Progenitor cell of endocrine pancreas (in vitro differentiated cells): ENCODE data around the gene NMNAT3. TPM values are rescaled to one million over a fixed set of nuclear protein-coding genes. Genes with fewer than 3 reads are reported as not detected.

ENCODE experiments used
- DNase-seq: peaks from one replicate; pipeline ENCODE4 v3.0.0; 2021; ENCODE audit warnings: low spot score; ENCODE audit not compliant: unreplicated experiment
- H3K27ac Mint-ChIP-seq: 2 replicates; pipeline ENCODE4 v1.8.0; 2021; ENCODE audit warnings: mild to moderate bottlenecking, moderate library complexity, mixed read lengths
- H3K27me3 Mint-ChIP-seq: 2 replicates; pipeline ENCODE4 v1.8.0; 2021; ENCODE audit warnings: mixed read lengths
- H3K36me3 Mint-ChIP-seq: 2 replicates; pipeline ENCODE4 v1.8.0; 2022; ENCODE audit warnings: mixed read lengths; ENCODE audit not compliant: insufficient read depth
- H3K4me1 Mint-ChIP-seq: 2 replicates; pipeline ENCODE4 v1.8.0; 2021; ENCODE audit warnings: low read depth, mixed read lengths
- H3K4me3 Mint-ChIP-seq: 2 replicates; pipeline ENCODE4 v1.8.0; 2021; ENCODE audit warnings: low read depth, mild to moderate bottlenecking, moderate library complexity, mixed read lengths
- H3K9me3 Mint-ChIP-seq: 2 replicates; pipeline ENCODE4 v1.8.0; 2021; ENCODE audit warnings: low read depth, mixed read lengths
- total RNA-seq: library from RNA; stranded (reverse); gene quantifications from 2 replicates; pipeline ENCODE4 v1.2.1, GENCODE V29; 2021
- TF ChIP-seq, protein P1 (sequence below): fragments of 200-600 bp; sonication (generic); IDR thresholded peaks from one replicate; pipeline ENCODE4 v1.5.0; 2021; ENCODE audit warnings: antibody characterized with exemption, mild to moderate bottlenecking; ENCODE audit not compliant: unreplicated experiment

NMNAT3 gene
- total RNA-seq, 1 donor from 2014 or later: 3.5 TPM

DNA sequence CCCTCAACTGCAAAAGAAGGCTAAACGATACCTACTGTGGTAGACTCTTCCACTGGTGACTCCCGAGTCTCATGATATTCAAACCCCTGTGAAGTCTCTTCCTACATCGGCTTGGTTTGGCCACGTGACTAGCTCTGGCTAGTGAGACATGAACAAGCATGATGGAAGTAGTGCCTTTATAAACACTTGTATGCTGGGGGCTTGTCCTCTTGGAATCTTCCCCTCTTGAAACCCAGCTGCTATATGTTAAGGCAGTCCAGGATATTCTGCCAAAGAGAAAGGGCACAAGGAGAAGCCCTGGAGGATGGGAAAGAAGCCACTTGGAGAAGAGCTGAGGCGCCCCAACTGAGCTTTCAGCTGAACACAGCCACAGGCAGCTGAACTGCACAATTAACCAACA lies 154.6 kb downstream of the NMNAT3 start:
- Mint-ChIP-seq H3K9me3 (no peaks in the 10 kb centered on the region), H3K36me3 (peaks cover 33% of the 10 kb centered on the region), H3K4me1 (peaks cover 10% of the 10 kb centered on the region), H3K27ac (no peak overlapping the region), H3K27me3 (no peaks in the 10 kb centered on the region), H3K4me3 (no peak overlapping the region)
- DNase-seq: no peak
- TF ChIP-seq, protein P1, sequence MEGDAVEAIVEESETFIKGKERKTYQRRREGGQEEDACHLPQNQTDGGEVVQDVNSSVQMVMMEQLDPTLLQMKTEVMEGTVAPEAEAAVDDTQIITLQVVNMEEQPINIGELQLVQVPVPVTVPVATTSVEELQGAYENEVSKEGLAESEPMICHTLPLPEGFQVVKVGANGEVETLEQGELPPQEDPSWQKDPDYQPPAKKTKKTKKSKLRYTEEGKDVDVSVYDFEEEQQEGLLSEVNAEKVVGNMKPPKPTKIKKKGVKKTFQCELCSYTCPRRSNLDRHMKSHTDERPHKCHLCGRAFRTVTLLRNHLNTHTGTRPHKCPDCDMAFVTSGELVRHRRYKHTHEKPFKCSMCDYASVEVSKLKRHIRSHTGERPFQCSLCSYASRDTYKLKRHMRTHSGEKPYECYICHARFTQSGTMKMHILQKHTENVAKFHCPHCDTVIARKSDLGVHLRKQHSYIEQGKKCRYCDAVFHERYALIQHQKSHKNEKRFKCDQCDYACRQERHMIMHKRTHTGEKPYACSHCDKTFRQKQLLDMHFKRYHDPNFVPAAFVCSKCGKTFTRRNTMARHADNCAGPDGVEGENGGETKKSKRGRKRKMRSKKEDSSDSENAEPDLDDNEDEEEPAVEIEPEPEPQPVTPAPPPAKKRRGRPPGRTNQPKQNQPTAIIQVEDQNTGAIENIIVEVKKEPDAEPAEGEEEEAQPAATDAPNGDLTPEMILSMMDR: no peak

DNA sequence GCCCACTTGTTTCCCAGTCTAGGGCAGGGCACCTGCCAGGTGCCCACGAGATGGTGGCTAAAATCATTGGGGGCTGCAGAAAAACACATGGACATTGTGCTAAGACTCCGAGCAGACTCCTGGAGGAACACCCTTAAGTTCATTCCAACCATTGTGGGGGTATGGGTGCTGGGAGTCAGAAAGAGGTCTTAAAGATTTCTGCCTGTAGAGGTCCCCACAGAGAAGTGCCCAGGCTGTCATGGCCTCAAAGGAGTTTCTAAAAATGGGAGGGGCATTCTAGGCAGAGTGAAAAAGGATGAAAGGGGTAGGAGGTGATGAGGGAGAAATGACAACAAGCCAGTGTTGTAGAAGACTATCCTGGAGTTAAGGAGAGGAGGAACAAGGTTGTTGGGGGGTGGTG lies 155.4 kb downstream of the NMNAT3 start:
- peaks cover 10% of the 10 kb centered on the region for H3K4me1 Mint-ChIP-seq
- TF ChIP-seq, protein P1: peak; percentile 17
- H3K36me3 Mint-ChIP-seq: peaks cover 34% of the 10 kb centered on the region
- no peaks in the 10 kb centered on the region for H3K9me3 Mint-ChIP-seq
- H3K27me3 Mint-ChIP-seq: no peaks in the 10 kb centered on the region
- H3K27ac Mint-ChIP-seq: peak overlapping the region; percentile 75
- no peak overlapping the region for H3K4me3 Mint-ChIP-seq
- DNase-seq: no peak

DNA sequence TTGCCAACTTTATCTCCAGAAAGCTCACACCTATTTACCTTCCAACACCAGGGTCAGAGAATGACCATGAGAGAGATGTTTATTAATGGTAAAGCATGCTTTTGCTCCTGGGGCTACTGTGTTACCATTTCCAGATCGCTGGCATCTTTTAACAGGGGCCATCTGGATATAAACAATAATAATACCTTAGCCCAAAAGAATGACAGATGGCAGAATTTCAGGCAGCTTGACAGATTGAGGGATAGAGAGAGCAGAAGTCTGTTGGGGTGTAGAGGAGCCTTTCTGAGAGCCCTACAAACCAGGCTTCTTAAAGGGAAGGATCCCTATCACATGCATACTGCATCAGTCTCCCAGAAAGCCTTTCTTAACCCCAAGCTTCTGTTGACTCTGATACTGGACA lies 156.0 kb downstream of the NMNAT3 start:
- Mint-ChIP-seq H3K4me1 (peaks cover 10% of the 10 kb centered on the region), H3K27ac (peak overlapping the region; percentile 75), H3K4me3 (no peak overlapping the region), H3K9me3 (no peaks in the 10 kb centered on the region), H3K36me3 (peaks cover 32% of the 10 kb centered on the region), H3K27me3 (no peaks in the 10 kb centered on the region)
- TF ChIP-seq, protein P1: no peak
- no peak for DNase-seq

DNA sequence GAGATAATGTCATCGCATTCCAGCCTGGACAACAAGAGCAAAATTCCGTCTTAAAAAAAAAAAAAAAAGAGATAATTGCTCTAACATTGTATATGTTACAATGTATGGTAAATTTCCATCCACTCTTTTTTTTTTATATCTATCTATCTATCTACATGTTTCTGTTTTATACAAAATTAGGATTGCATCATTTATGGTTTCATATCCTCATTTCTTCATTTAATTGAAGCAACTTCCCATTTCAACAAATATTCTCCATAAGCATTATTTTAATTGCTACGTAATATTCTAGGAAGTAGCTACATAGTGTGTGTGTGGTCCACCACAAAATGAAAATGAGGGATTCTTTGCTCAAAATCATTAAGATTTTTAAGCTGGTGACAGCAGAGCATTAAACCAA lies 156.6 kb downstream of the NMNAT3 start:
- H3K4me3 Mint-ChIP-seq: no peak overlapping the region

DNA sequence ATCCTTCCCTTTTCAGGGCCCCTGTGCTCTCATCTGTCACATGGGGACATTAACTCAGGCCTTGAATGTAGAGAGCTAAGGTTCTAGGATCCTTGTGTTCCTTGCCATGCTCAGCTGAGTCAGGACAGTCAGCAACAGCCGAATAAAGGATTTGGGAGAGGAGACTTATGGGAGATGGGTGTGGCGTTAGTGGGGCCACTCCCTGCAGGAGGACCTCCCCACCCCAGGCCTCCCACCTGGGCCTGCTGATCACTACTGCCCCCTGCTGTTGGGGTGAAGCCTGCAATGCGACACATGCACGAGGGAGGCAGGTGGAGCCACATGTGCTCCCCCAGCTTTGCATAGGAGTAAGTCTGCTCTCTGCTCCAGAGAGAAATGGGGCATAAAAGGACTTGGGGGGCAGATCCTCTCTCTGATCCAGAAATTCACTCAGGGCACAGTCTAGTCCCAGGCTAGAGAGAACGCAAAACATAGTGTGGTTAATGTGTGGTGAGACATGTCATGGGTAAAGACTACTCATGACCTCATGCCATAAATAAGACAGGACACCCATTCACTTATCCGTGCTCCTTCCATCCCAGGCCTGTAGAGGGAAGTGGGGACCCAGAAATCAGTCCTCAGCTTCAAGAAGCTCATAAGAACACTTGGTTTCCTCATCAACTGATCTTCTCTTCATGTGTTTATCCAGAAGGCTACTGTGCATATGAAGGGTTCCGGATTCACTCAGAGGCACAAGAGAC lies 157.6 kb downstream of the NMNAT3 start:
- H3K27ac Mint-ChIP-seq: peak overlapping the region; percentile 21
- H3K27me3 Mint-ChIP-seq: no peaks in the 10 kb centered on the region
- TF ChIP-seq, protein P1: peak; percentile 50
- H3K4me3 Mint-ChIP-seq: no peak overlapping the region
- DNase-seq: no peak
- H3K9me3 Mint-ChIP-seq: no peaks in the 10 kb centered on the region
- peaks cover 31% of the 10 kb centered on the region for H3K36me3 Mint-ChIP-seq
- peaks cover 10% of the 10 kb centered on the region for H3K4me1 Mint-ChIP-seq

More for the DNA sequence above, 156.6 kb downstream of the NMNAT3 start:
- TF ChIP-seq, protein P1: no peak
- Mint-ChIP-seq H3K27me3 (no peaks in the 10 kb centered on the region), H3K36me3 (peaks cover 29% of the 10 kb centered on the region), H3K4me1 (peaks cover 10% of the 10 kb centered on the region), H3K27ac (no peak overlapping the region), H3K9me3 (no peaks in the 10 kb centered on the region)
- DNase-seq: no peak
